ENCODE measurements around the gene PDE4D.

- no peak for TF ChIP-seq CTCF (conservative IDR thresholded peaks at IDR 0.05; ENCODE audit: low read depth, low read length)
- no peak for TF ChIP-seq EZH2 (IDR thresholded peaks at IDR 0.05; ENCODE audit: low read length, unreplicated experiment)
- TF ChIP-seq EZH2phosphoT487 (IDR thresholded peaks at IDR 0.05; ENCODE audit: borderline replicate concordance, low read length) = no peak
Measured at GRCh38 chr5:59535561-59535960, 358.0 kb downstream of the PDE4D start.
